SU-DHL-6 (cell line): ENCODE measurements around the gene TSHZ3.

Experiments used
- CTCF ChIP-seq: fragments of 200-600 bp; sonication (generic); IDR thresholded peaks from one replicate; pipeline ENCODE4 v1.5.1; 2017; ENCODE audit warnings: antibody characterized with exemption, mild to moderate bottlenecking, low read length, moderate library complexity; ENCODE audit not compliant: insufficient read depth, poor library complexity, severe bottlenecking
- EZH2phosphoT487 ChIP-seq: fragments of 200-600 bp; sonication (generic), shearing (Covaris generic); conservative IDR thresholded peaks from 2 replicates; pipeline ENCODE4 v1.6.1; 2018; ENCODE audit warnings: mild to moderate bottlenecking, antibody characterized with exemption, low read length, moderate library complexity, mixed read lengths

- no peak for TF ChIP-seq CTCF
- no peak for TF ChIP-seq EZH2phosphoT487
These were observed 87.5 kb downstream of the TSHZ3 start for GRCh38 chr19:31261603-31262212.
